ENCODE results near the gene TTLL6.

Gene TTLL6

DNA sequence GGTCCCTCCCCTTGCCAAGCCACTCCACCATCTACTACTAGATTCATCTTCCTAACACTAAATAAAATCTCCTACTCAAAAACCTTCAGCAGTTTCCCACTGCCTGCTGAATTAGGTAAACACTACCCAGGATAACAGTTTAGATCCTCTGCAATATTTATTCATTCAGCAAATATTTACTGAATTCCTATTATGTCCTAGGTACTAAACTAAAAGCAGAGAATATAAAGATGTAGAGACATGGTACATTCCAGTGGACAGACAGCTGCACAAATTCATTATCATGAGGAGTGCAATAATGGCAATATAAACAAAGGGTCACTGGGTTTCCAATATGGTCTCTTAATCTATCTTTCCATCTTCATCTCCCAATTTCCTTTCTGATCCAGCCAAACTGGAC lies 57.7 kb downstream of the TTLL6 start:
- no peak for DNase-seq (ENCODE audit: low read depth)

DNA sequence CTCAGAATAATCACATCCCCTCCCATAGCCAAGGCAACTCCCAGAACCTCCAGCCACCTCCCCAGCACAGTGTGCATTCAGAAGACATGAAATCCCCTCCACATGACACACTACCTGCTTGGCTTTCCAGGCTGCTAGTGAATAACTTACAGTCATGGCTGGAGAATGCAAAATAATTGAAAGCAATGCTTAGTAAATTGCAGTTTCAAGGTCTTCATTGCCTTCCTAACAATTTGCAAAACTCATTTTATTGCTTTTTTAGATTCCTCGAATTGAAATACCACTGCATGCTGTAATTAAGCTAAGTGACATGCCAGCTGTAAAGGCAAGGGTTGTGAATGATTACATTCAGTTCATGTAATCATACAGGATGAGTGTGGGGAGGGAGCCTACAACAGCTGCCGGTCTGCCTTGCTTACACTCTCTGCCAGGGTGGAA lies 59.5 kb downstream of the TTLL6 start:
- DNase-seq (ENCODE audit: low read depth) = no peak

DNA sequence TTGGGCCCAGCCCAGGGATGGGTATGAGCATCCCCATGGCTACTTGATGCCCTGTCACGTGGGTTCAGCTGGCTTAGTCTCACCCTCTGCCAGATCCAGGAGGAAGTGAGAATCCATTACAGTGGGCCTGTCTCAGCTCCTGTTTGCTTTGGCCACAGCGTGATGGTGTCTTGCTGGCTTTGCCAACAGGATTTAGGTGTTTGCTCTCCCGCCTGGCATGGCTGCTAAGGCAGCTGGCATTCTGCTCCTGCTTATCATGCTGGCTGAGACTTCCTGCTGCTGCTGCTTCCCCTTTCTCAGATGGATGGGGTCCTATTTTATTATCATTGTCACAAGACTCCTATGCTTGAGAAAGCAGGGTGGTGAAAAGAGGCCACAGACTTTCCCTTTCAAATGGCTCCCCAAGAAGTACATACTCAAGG lies 60.2 kb downstream of the TTLL6 start:
- no peak for DNase-seq (ENCODE audit: low read depth)

DNA sequence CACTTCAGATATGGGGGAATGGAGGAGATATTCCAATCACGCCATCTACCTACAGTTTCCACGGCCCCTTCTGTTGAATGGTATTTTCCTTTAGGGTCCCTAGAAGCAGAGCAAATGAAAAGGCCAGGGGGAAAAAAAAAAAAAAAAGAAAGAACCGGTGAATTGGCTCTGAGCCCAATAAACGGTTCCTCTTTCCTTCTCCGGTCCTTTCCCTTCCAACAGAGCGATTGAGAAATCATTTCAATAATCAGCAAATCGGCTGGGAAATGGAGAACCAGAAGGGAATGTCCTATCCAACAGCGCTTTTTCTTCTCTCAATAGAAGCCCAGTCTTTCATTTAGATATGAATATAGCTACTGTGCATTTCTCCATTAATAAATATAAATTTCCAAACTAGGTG lies 61.7 kb downstream of the TTLL6 start:
- DNase-seq (ENCODE audit: low read depth) = no peak

DNA sequence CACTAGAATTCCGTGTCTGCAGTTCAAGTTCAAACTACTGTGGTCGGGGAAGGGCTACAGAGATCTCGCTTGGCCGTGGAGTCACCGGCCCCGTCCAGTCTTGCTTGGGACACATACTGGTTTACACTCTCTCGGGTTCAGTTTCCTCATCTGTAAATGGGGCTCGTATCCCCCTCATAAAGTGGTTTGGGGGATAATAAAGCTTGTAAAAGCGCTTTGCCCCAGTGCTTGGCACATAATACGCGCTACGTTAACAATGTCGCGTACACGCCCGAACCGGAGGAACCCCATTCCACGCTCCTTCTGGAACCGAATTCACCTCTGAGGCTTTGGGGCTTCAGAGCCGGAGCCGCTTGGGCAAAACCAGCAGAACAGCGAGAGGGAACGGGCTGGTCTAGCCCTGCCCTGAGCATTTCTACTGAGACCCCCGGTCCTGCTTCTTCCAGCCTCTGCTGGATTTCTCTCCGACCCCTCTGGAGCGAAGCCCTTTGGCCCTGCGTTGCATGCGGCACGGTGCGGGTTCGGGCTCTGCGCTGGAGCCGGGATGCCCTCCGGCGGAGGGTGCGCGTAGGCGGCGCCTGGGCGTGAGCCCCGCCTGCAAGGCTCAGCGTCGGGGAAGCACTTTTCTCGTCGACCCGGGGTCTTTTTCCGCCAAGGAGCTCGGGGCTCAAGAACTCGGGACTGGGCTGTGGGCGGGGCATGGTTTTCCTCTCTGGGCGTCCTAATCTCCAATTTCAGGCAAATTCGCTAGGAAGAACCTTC lies 62.3 kb downstream of the TTLL6 start:
- no peak for DNase-seq (ENCODE audit: low read depth)

DNA sequence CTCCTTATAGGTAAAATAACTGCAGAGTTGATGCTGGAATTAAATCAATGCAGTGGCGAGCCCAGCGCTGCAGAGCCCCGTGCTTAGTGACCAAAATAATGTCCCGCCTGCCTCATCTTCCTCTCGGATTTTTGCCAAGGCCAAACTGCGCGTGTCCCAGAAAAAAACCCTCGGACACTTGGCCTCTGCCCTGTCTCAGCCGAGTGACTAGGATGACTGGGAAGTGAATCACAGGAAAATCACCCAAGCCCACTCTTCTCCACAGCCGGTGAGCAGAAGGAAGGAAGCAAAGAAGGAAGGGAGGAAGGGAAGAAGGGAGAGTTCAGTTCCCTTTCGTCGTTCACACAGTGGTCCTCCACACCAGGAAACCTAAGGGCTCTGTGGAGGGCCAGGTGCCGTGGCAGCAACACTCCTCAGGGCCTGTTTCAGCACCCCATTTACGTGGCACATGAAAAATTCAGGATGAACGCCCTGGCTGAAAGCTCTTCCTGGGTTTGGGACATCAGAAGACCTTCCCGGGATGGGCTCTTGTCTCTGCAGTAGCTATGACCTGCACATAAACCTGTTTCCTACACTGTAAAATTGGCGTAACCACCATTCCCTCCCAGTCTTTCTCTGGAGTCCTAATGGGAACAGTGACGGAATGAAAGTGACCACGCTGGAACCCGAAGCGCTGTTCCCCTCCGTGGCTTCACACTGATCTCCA lies 63.1 kb downstream of the TTLL6 start:
- DNase-seq (ENCODE audit: low read depth) = no peak

DNA sequence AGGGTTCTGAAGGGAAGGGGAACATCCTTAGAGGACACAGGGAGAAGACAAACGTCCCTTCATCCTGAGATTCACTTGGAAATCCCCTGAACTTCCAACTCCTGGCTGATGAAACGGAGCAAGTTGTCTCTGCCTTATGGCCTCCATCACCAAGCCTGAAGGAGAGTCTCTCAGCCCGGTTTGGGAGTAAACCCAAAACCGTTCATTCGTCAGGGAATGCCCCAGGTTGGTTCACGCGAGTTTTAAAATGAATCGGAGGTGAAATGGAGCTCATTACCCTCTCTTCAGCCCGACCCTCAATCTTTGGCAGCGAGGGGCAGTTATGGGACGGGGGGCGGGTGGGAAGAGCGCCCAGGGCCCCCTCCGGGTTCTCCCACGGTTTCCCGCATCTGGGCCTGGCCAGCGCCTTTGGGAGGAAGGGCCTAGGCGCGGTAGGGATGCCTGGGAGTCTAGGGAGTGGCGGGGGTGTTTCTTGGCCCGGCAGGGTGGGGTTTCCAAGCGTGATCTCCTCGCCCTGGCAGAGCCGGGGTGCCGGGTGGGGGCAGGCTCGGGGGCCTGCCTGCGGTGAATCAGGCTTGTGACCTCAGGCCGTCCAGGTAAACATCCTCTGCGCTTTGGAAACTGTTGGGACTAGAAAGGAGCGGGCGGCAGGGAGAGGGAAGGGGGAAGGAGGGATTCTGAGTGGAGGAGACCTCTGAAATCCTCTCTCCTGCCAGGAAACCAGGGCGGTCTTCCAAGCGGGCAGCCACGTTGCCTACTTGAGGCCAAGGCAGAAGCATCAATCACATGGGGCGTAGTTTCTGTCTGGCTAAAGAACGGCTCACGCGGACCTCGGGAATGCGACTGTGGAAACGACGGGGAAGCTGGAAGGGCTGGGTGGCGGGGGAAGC lies 64.4 kb downstream of the TTLL6 start:
- DNase-seq (ENCODE audit: low read depth) = no peak

DNA sequence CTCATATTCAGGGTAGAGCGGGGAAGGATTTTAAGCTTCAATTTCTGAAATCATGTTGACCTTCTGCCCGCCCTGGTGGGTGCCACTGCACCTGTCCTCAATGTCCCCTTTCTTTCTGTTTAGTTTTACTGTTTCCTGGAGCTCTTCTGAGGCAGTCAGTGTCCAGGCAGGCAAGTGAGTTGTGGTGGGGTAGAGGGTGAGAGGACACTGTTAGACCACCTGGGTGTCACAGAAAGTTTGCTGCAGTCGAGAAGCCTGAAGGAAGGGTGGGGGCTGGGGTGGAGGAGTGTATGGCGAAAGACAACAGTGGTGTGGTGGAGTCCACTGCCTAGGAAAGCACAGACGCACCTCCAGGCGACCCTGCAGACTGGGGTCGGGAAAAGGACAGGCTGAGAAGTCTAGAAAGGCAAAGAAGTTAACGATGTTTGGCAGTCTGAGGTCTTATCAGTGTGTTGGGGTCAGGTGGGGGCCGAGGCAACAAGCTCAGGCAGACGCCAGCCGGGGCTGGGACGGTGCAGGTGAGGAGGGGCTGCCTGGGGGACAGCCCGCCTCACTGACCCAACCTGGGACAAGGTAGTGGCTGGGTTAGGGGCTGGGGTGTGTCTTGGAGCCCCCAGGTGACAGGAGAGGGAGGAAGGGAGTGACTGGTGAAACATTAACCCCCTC lies 65.2 kb downstream of the TTLL6 start:
- DNase-seq (ENCODE audit: low read depth) = no peak

DNA sequence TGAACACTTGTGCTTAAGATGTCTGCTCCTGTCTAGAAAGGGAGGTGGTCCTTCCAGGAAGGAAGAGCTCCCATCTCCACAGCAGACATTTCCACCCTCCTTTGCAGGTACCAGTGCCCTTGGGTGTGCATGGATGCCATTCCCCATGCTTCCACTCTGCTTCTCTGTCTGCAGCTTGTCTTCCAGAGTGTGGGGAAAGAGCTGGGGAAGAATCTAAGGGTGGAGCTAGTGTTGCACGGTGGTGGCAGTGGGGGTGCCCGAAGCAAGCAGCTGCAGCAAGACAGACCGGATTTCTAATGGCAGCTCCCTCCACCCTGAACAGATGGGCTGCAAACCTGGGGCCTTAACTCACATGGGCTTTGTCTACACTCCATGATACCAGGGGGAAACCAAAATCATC lies 65.9 kb downstream of the TTLL6 start:
- no peak for DNase-seq (ENCODE audit: low read depth)

DNA sequence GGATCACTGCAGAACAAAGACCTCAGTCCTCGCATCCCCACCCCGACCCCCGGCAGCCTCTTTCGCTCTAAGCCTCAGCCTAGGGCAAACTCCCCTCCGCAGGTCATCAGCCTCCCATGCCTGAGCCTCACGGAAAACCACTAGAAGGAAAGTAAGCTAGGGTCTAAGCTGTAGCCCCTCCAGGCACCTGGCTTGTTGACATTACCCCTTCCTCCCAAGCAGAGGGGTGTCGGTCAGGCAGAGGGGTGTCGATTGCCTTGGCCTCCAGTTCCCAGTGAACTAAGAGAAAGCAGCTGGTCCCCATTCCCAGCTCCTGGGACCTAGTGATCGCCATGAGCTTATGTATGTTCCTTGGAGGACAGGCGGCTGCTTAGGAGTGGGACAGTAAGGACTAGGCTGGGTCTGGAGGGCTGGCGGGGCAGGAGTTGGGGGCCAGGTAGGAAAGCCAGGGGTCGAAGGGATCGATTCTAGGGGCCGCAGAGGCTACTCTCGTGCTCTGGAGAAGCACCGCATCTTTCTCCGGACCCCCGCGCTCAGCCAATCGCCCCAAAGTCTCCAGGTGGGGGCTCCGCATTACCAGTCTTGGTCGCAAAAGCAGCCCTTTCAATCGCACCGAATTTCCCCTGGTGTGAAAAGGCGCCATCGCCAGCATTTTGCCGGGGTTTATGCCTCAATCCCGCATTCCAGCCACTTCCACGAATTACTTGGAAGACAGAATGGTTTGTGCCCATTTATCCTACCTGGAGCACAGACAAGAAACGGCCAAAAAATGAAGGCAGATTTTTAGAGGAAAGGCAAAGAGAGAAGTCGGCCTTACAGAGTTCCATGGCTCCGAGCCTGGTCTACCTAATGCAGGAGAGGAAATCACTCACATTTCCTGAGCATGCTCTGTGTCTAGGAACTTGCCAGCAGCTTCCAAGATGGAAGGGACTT lies 67.1 kb downstream of the TTLL6 start:
- no peak for DNase-seq (ENCODE audit: low read depth)

DNA sequence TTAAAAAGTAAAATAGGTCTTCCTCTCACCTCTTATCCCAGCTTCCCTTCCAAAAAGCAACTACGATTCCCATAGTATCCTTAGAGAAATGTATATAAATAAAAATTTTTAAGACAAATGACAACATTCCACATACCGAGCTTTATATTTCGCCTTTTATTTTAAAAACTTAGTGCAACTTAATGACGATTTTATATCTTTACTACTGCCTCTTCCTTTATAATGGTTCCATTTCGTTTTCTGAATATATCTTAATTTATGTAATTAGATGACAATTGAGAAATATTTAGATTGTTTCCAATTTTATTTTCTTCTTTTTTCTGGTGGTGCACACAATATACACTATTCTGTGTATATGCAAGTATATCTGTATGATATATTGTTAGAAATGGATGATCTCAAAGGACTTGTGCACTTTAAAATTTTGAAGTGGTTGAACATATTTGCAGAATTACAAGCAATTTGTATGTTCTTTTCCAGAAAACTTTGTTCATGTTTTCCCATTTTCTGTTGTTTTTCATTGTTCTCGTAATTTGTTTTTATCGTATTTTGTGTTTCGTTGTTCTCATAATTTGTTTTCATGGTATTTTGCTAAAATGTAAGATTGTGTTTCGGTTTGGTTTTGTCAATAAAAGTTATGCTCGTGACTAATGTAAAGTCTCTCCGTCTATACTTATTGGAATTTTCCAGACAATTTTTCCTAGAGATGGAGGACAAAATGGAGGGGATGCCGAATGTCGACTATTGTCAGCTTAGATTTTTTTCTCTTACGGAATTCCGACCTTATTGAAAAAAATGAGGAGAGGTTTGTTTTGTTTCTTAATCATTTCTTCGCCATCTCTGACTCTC lies 68.1 kb downstream of the TTLL6 start:
- DNase-seq (ENCODE audit: low read depth) = no peak

DNA sequence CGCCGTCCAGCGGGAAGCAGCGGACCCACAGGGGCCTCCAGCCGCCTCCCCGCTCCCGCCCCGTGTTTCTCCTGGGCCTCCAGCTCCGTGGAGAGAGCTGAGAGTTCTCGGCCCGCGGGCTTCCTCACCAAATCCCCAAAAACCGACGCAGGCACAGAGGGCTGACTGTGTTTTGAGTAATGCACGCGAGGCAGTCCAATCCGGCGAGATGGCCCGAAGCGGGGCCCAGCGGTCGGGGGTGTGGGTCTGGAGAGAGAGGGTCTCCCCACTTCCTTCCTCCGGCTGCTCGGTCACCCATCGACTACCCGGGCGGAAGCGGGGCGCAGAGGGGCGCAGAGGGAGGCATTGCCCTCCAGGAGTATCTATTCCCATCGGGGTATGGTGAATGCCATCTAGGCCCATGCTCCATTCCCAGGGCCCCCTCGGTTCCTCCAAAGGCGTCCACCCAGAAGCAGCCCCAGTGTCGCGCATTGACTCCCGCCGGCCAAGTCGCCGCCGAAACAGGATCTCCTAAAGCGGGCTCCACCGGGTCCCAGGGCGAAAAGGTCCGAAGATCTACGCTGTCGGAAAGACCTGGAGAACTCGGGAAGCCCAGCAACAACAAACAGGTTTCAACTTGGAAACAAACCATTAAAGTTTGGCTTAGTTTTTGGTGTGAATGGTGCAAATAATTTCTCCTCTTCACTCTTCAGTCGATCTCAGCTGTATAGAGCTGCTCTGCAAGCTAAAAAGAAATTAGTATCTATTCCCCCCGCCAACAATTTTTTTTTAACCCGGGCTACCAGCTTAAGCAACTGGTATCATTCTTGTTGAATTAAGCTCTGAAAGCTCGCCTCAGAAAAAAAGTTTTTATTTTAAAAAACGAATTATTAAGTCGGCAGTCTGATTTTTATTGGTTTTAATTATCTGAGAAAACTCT lies 69.3 kb downstream of the TTLL6 start:
- DNase-seq (ENCODE audit: low read depth) = no peak

DNA sequence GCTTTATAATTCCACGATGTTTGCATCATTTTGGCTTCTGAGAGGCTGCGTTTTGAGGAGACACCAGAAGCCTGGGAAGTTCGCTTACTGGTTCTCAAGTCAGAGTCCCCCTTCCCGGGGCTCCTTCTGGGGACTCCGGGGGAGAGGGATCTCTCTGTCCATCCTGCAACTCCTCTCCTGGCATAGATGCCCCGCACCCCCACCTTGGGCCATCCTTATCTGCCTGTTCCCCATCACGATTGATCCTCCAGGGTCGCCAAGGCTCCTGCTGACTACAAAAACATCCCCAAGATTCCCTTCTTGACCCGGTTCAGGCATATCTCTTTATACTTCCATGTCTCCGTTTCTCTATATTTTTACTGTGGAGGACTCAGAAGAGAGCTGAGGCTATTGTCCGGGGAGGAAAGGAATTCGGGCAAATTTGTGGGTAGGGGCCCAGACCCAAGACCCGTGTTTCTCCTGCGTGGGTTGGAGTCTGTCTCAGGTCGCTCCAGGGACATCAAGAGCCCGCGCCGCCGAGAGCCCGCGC lies 70.0 kb downstream of the TTLL6 start:
- DNase-seq (ENCODE audit: low read depth) = no peak

DNA sequence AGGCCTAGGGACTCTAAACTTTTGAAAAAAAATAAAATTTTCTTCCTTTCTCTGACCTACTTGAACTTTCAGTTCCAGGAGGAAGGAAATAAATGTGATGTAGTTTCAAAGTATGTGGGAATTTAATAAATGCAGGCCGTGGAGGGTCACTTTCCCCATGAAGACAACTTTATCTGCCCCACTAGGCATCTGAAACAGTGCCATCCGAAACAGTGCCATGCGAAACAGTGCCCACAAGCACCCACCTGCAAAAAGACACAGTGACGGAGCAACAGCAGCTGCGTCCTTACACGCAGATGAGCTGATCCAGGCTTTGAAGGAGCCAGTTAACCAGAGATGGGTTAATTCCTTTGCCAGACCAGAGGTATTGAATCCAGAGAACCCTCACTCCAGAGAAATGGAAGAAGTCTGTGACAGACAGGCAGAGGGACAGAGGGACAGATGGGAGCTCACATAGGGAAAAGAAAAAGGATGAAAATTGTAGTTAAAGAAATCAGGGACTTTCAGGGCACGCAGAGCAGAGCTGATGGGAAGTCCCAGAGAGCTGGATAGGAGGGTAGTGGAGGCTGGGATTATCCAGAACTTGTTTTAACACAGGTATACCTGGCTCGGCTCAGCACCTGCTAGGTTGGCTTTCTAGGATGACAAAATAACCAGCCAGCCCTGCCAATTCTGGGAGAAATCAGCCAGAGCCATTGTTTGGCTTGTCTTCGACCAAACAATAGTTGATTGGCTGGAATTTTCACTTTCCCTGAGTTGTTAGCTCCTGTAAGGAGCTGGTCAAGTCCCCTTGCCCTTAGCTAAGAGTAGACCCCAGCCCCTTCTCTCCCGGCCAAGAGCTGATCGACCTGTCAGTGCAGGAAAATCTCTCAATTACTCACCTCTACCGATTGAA lies 71.4 kb downstream of the TTLL6 start:
- DNase-seq (ENCODE audit: low read depth) = no peak

DNA sequence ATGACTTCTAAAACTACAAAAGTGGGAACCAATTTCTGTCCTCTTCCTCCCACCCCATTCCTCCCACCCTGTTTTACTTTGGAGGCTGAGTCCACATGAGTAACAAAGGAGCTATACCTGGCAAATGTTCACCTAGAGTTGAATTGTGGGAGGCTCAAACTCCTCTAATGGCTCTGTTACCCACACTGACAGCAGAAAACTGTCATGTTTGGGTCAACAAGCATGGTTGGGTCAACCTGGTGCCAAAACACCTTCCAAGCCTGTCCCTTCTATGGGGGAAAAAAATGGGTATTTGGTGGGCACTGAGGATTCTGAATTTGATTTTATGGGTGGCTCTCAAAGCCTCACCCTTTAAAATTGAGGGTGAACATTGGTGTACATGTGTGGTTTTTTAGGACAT lies 76.5 kb downstream of the TTLL6 start:
- DNase-seq (ENCODE audit: low read depth) = no peak

DNA sequence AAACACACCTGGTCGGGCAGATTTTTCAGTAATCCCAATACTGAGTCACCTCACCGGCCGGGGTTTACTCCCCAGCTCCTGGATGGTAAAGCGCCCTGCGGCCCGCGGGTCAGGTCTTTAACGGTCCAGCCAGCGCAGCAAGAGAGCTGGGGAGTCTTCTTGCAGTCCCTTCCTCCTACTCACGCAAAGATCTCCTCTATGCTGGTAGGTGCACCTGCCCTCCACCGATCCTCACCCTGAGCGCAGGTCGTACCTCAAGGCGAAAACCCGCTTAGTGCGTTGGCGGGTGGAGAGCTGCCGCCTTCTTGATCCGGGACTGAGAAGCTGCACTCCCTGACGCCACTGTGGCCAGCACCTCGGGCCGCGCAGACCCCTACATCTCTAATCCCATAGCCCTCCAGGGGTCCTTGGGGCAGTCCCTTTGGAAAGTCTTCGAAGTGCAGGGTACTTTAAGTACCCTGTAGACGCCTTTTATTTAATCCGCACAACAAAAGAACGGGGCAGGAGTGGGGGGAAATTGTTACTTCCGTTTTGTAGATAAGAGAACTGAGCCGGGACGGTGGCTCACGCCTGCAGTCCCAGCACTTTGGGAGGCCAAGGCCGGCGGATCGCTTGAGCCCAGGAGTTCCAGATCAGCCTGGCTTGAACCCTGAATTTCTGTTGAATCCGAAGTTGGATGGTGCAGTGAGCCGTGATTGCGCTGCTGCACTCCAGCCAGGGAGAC lies 78.1 kb downstream of the TTLL6 start:
- no peak for DNase-seq (ENCODE audit: low read depth)

DNA sequence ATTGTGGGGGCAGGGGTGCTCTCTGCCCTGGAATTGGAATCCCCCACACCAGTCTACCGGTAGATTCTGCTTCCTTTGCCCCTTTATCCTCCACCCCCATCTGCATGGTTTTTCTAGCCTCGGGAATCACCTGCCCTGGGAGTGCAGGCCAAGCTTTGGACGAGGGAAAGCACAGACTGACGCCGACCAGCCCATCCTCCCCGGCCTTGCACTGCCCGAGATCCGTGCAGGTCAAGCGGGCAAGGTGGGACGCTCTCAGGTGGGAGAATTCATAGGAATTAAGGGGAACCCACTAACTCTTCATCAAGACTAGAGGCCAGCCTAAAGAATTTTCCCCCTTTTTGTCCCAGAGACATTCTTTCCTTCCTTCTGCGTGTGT lies 78.6 kb downstream of the TTLL6 start:
- DNase-seq (ENCODE audit: low read depth) = no peak

Measured in T follicular helper cell (primary cell).